ENCODE measurements around the gene SLC6A12.

SLC6A12 gene

DNA sequence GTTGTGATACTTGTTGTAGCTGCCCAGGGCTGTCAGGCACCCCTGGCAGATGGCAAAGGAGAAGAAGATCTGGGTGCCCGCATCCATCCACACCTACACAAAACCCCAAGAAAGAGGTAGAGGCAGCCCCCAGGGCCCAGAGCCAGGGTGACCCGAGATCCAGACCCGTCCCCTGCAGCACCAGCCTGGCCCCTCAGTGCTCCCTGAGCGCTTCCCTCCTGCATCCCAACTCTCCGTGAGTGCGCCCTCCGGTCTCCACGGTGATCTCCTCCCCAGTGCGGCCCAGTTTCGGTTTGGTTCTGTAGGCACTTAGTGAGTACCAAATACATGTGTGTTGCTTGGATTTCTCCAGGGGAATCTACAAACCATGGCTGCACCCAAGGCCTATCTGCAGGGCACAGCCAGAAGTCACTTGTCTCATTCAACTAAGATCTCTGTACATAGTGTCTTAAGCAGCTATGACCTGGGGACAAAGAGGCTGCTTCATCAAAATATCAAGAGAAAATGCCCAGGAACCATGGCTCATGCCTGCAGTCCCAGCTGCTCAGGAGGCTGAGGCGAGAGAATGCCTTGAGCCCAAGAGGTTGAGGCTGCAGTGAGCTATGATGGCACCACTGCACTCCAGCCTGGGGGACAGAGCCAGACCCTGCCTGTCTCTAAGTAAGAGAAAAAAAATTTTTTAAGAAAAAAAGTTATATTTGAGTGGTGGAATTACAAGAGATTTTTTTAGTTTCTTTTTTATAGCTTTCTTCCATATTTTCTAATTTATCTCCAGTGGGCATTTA, 15.9 kb downstream of the SLC6A12 start:
- in situ Hi-C loops (cut with HindIII; ENCODE audit: low pct_ligation_motif_present, low sequenced_read_pairs): no loop called here
- Histone ChIP-seq H3K36me3 (replicated peaks) (no peaks in the 10 kb centered on the region), H3K27ac (no peak overlapping the region), H3K4me3 (ENCODE audit: low read depth, low read length) (no peak overlapping the region), H3K27me3 (replicated peaks) (no peaks in the 10 kb centered on the region)
- no peak for DNase-seq
- TF ChIP-seq, protein P1, sequence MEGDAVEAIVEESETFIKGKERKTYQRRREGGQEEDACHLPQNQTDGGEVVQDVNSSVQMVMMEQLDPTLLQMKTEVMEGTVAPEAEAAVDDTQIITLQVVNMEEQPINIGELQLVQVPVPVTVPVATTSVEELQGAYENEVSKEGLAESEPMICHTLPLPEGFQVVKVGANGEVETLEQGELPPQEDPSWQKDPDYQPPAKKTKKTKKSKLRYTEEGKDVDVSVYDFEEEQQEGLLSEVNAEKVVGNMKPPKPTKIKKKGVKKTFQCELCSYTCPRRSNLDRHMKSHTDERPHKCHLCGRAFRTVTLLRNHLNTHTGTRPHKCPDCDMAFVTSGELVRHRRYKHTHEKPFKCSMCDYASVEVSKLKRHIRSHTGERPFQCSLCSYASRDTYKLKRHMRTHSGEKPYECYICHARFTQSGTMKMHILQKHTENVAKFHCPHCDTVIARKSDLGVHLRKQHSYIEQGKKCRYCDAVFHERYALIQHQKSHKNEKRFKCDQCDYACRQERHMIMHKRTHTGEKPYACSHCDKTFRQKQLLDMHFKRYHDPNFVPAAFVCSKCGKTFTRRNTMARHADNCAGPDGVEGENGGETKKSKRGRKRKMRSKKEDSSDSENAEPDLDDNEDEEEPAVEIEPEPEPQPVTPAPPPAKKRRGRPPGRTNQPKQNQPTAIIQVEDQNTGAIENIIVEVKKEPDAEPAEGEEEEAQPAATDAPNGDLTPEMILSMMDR (IDR thresholded peaks at IDR 0.05; ENCODE audit: low read depth, low read length, missing control alignments): no peak

DNA sequence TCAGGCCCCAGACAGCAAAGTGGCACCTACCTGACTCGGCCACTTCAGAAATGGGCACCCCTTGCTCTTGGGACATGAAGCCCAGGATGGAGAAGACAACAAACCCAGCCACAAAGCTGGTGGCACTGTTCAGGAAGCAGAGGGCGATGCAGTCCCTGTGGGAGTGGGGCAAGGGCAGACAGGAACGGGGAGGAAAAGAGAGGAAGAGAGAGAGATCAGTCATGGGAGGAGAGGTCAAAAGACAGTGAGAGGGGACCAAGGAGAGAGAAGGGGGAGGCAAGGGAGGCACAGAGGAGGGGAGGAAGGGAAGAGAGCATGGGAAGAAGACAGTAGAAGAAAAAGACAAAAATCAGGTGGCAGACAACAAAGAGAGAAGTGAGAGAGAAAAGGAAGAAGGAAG, 16.6 kb downstream of the SLC6A12 start:
- in situ Hi-C loops (cut with HindIII; ENCODE audit: low pct_ligation_motif_present, low sequenced_read_pairs): no loop called here
- H3K36me3 ChIP-seq (replicated peaks): no peaks in the 10 kb centered on the region
- no peak overlapping the region for H3K4me3 ChIP-seq (ENCODE audit: low read depth, low read length)
- DNase-seq: no peak
- H3K27me3 ChIP-seq (replicated peaks): no peaks in the 10 kb centered on the region
- H3K27ac ChIP-seq: no peak overlapping the region
- TF ChIP-seq, protein P1 (IDR thresholded peaks at IDR 0.05; ENCODE audit: low read depth, low read length, missing control alignments): no peak

DNA sequence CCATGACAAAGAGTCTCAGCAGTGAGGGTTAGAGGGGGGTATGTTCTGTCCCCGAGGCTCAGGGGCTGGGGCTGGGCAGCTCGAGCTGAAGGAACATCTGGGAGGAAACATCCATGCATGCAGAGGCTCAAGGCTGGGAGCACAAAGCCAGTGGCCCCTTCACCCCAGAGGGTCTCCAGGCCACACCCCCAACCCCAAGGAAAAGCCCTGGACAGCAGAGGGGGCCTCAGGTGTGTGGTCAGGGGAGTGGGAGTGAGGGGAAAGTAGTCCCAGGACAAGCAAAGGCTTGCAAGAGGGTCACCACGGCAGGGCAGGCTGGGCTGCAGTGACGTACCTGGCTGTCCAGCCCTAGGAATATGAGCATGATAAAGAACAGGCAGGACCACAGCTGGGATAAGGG, 17.5 kb downstream of the SLC6A12 start:
- Histone ChIP-seq H3K27me3 (replicated peaks) (no peaks in the 10 kb centered on the region), H3K4me3 (ENCODE audit: low read depth, low read length) (no peak overlapping the region), H3K36me3 (replicated peaks) (no peaks in the 10 kb centered on the region), H3K27ac (no peak overlapping the region)
- TF ChIP-seq, protein P1 (IDR thresholded peaks at IDR 0.05; ENCODE audit: low read depth, low read length, missing control alignments): no peak
- in situ Hi-C loops (cut with HindIII; ENCODE audit: low pct_ligation_motif_present, low sequenced_read_pairs): no loop called here
- no peak for DNase-seq

DNA sequence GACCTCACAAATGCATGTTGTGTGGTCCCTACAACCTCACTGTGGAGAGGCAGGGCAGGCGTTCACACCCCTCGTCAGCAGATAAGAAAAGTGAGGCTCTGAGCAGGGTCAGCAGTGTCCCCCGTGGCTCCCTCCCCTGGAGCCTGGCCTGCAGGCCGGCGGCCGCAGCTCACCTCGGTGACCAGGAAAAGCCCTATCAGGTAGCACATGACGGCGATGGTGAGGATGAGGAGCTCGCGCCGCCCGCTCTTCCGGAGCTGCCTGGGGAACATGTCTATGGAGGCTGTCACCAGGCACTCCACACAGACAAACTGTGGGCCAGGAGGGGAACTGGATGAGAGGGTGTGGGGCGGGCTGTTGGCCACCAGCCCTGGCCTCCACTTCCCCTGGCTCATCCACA, 18.0 kb downstream of the SLC6A12 start:
- TF ChIP-seq, protein P1 (IDR thresholded peaks at IDR 0.05; ENCODE audit: low read depth, low read length, missing control alignments): no peak
- Histone ChIP-seq H3K4me3 (ENCODE audit: low read depth, low read length) (no peak overlapping the region), H3K36me3 (replicated peaks) (no peaks in the 10 kb centered on the region), H3K27ac (no peak overlapping the region), H3K27me3 (replicated peaks) (no peaks in the 10 kb centered on the region)
- DNase-seq: no peak
- in situ Hi-C loops (cut with HindIII; ENCODE audit: low pct_ligation_motif_present, low sequenced_read_pairs): no loop called here

DNA sequence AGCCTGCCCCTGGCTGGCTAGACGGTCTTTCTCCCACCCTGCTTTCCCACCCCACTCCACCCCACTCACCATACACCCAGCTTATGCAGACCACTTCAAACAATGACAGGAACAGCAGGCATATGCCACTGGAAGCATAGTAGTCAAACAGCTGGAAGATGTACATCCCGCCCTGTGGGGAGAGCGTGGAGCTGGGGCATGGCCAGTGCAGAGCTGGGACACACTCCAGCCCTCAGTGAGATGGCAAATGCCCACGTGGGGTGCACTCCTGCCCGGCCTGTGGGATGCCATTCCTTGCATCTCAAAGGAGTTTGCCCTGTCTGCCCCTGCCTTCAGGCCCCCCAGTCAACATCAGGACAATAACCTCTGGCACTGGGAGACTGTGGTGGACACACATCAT, 18.8 kb downstream of the SLC6A12 start:
- no peak overlapping the region for H3K4me3 ChIP-seq (ENCODE audit: low read depth, low read length)
- no peaks in the 10 kb centered on the region for H3K36me3 ChIP-seq (replicated peaks)
- H3K27ac ChIP-seq: no peak overlapping the region
- no peak for DNase-seq
- no peaks in the 10 kb centered on the region for H3K27me3 ChIP-seq (replicated peaks)
- TF ChIP-seq, protein P1 (IDR thresholded peaks at IDR 0.05; ENCODE audit: low read depth, low read length, missing control alignments): no peak
- in situ Hi-C loops (cut with HindIII; ENCODE audit: low pct_ligation_motif_present, low sequenced_read_pairs): no loop called here

DNA sequence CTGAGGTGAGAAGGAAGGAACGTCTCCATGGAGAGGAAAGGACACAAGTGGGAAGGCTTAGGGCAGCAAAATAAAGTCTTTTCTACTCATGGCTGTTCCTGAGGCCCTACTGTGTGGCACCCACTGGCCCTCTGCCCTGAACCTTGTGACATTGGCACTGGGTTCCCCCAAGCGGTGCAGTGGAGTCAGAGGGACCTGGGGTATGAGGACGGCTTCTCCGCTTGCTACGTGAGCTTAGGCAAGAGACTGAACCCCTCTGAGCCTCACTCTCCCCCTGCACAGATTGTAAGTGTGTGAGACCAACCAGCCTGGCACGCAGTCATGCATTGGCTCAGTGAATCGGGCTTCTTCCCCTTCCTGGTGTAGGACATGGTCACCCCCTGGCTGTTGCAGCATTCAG, 19.7 kb downstream of the SLC6A12 start:
- H3K27ac ChIP-seq: no peak overlapping the region
- no peaks in the 10 kb centered on the region for H3K27me3 ChIP-seq (replicated peaks)
- TF ChIP-seq, protein P1 (IDR thresholded peaks at IDR 0.05; ENCODE audit: low read depth, low read length, missing control alignments): no peak
- in situ Hi-C loops (cut with HindIII; ENCODE audit: low pct_ligation_motif_present, low sequenced_read_pairs): no loop called here
- no peaks in the 10 kb centered on the region for H3K36me3 ChIP-seq (replicated peaks)
- no peak for DNase-seq
- H3K4me3 ChIP-seq (ENCODE audit: low read depth, low read length): no peak overlapping the region
